Progenitor cell of endocrine pancreas (in vitro differentiated cells): ENCODE measurements around the gene ARHGAP20. TPM values are rescaled to one million over a fixed set of nuclear protein-coding genes. Genes with fewer than 3 reads are reported as not detected.

Experiments
- DNase-seq: peaks from one replicate; pipeline ENCODE4 v3.0.0; 2021; ENCODE audit warnings: low spot score; ENCODE audit not compliant: unreplicated experiment
- H3K27ac Mint-ChIP-seq: 2 replicates; pipeline ENCODE4 v1.8.0; 2021; ENCODE audit warnings: mild to moderate bottlenecking, moderate library complexity, mixed read lengths
- H3K27me3 Mint-ChIP-seq: 2 replicates; pipeline ENCODE4 v1.8.0; 2021; ENCODE audit warnings: mixed read lengths
- H3K36me3 Mint-ChIP-seq: 2 replicates; pipeline ENCODE4 v1.8.0; 2022; ENCODE audit warnings: mixed read lengths; ENCODE audit not compliant: insufficient read depth
- H3K4me1 Mint-ChIP-seq: 2 replicates; pipeline ENCODE4 v1.8.0; 2021; ENCODE audit warnings: low read depth, mixed read lengths
- H3K4me3 Mint-ChIP-seq: 2 replicates; pipeline ENCODE4 v1.8.0; 2021; ENCODE audit warnings: low read depth, mild to moderate bottlenecking, moderate library complexity, mixed read lengths
- H3K9me3 Mint-ChIP-seq: 2 replicates; pipeline ENCODE4 v1.8.0; 2021; ENCODE audit warnings: low read depth, mixed read lengths
- CTCF ChIP-seq: fragments of 200-600 bp; sonication (generic); IDR thresholded peaks from one replicate; pipeline ENCODE4 v1.5.0; 2021; ENCODE audit warnings: antibody characterized with exemption, mild to moderate bottlenecking; ENCODE audit not compliant: unreplicated experiment
- total RNA-seq: library from RNA; stranded (reverse); gene quantifications from 2 replicates; pipeline ENCODE4 v1.2.1, GENCODE V29; 2021

Gene ARHGAP20
- total RNA-seq, 1 donor from 2014 or later: 0.14 TPM

GRCh38 chr11:110654456-110654855 is 57.8 kb downstream of the ARHGAP20 start:
- no peak for DNase-seq
- Mint-ChIP-seq H3K36me3 (no peaks in the 10 kb centered on the region), H3K27me3 (no peaks in the 10 kb centered on the region), H3K9me3 (peaks cover 19% of the 10 kb centered on the region), H3K27ac (no peak overlapping the region), H3K4me3 (no peak overlapping the region), H3K4me1 (no peaks in the 10 kb centered on the region)
- no peak for TF ChIP-seq CTCF

- Mint-ChIP-seq H3K4me3 (no peak overlapping the region), H3K4me1 (no peaks in the 10 kb centered on the region)
Observed at GRCh38 chr11:110645253-110645652, 67.0 kb downstream of the ARHGAP20 start.

GRCh38 chr11:110634370-110634769 is 77.9 kb downstream of the ARHGAP20 start:
- H3K9me3 Mint-ChIP-seq: no peaks in the 10 kb centered on the region
- H3K4me3 Mint-ChIP-seq: no peak overlapping the region
- no peaks in the 10 kb centered on the region for H3K4me1 Mint-ChIP-seq
- H3K36me3 Mint-ChIP-seq: no peaks in the 10 kb centered on the region
- no peak for DNase-seq
- no peak for TF ChIP-seq CTCF
- no peak overlapping the region for H3K27ac Mint-ChIP-seq
- peaks cover 4% of the 10 kb centered on the region for H3K27me3 Mint-ChIP-seq

More at GRCh38 chr11:110645253-110645652, 67.0 kb downstream of the ARHGAP20 start:
- H3K27me3 Mint-ChIP-seq: no peaks in the 10 kb centered on the region
- no peak for TF ChIP-seq CTCF
- DNase-seq: no peak
- H3K9me3 Mint-ChIP-seq: peaks cover 10% of the 10 kb centered on the region
- no peak overlapping the region for H3K27ac Mint-ChIP-seq
- H3K36me3 Mint-ChIP-seq: no peaks in the 10 kb centered on the region

GRCh38 chr11:110631551-110631950 is 80.7 kb downstream of the ARHGAP20 start:
- Mint-ChIP-seq H3K4me3 (no peak overlapping the region), H3K36me3 (no peaks in the 10 kb centered on the region)
- TF ChIP-seq CTCF: no peak

GRCh38 chr11:110629594-110629993 is 82.6 kb downstream of the ARHGAP20 start:
- no peaks in the 10 kb centered on the region for H3K4me1 Mint-ChIP-seq
- no peak for TF ChIP-seq CTCF
- DNase-seq: no peak

More at GRCh38 chr11:110631551-110631950, 80.7 kb downstream of the ARHGAP20 start:
- no peak for DNase-seq
- Mint-ChIP-seq H3K27ac (no peak overlapping the region), H3K9me3 (no peaks in the 10 kb centered on the region), H3K4me1 (no peaks in the 10 kb centered on the region), H3K27me3 (peaks cover 4% of the 10 kb centered on the region)

More at GRCh38 chr11:110629594-110629993, 82.6 kb downstream of the ARHGAP20 start:
- H3K27ac Mint-ChIP-seq: no peak overlapping the region
- no peaks in the 10 kb centered on the region for H3K9me3 Mint-ChIP-seq
- H3K36me3 Mint-ChIP-seq: no peaks in the 10 kb centered on the region
- H3K27me3 Mint-ChIP-seq: peaks cover 4% of the 10 kb centered on the region
- H3K4me3 Mint-ChIP-seq: no peak overlapping the region
